Measurements from ENCODE around the gene APRT. TPM values are rescaled to one million over a fixed set of nuclear protein-coding genes. Genes with fewer than 3 reads are reported as not detected.

APRT gene
- total RNA-seq, 2 experiments from 2014 or later, result 153 to 154 TPM

DNA sequence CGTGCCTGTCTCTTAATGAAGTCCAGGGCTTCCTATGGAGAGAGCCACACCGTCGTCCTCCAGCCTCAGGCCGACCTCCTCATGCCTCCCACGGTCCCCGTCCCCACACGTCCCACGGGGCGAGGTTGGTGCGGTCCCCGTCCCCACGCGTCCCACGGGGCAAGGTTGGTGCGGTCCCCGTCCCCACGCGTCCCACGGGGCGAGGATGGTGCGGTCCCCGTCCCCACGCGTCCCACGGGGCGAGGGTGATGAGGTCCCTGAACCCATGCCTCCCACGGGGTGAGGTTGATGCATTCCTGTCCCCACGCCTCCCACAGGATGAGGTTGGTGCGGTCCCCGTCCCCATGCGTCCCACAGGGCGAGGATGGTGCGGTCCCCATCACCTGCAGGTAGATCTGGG lies 24.1 kb upstream of the APRT start:
- TF ChIP-seq, protein P1, sequence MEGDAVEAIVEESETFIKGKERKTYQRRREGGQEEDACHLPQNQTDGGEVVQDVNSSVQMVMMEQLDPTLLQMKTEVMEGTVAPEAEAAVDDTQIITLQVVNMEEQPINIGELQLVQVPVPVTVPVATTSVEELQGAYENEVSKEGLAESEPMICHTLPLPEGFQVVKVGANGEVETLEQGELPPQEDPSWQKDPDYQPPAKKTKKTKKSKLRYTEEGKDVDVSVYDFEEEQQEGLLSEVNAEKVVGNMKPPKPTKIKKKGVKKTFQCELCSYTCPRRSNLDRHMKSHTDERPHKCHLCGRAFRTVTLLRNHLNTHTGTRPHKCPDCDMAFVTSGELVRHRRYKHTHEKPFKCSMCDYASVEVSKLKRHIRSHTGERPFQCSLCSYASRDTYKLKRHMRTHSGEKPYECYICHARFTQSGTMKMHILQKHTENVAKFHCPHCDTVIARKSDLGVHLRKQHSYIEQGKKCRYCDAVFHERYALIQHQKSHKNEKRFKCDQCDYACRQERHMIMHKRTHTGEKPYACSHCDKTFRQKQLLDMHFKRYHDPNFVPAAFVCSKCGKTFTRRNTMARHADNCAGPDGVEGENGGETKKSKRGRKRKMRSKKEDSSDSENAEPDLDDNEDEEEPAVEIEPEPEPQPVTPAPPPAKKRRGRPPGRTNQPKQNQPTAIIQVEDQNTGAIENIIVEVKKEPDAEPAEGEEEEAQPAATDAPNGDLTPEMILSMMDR (IDR thresholded peaks at IDR 0.05), result no peak
- Histone ChIP-seq H3K4me3 (ENCODE audit: low read length) (no peak overlapping the region), H3K9me3 (ENCODE audit: control insufficient read depth in 1 of 2, insufficient read depth in 1 of 2, low read length in 2 of 2) (no peaks in the 10 kb centered on the region), H3K4me1 (ENCODE audit: insufficient read depth, low read length) (no peaks in the 10 kb centered on the region), H3K27ac (ENCODE audit: low read depth in 1 of 2, low read length in 2 of 2) (no peak overlapping the region), H3K27me3 (ENCODE audit: control insufficient read depth in 1 of 2, insufficient read depth in 2 of 2, low read length in 2 of 2) (no peaks in the 10 kb centered on the region), H3K36me3 (ENCODE audit: insufficient read depth, low read length) (peaks cover 20% of the 10 kb centered on the region)
- no peaks in the 10 kb centered on the region for H3K27me3 Mint-ChIP-seq
- intact Hi-C loops (cut with DNase I, micrococcal nuclease), result no loop called here
- H3K9me3 Mint-ChIP-seq, result no peaks in the 10 kb centered on the region
- H3K4me3 Mint-ChIP-seq, result no peak overlapping the region
- no peak for ATAC-seq (ENCODE audit: poor library complexity)
- CTCF ChIA-PET, result no interaction called here
- H3K27ac Mint-ChIP-seq, result no peak overlapping the region
- DNase-seq, result no peak
- H3K36me3 Mint-ChIP-seq (ENCODE audit: low read depth), result peaks cover 4% of the 10 kb centered on the region
- POLR2A ChIA-PET, result no interaction called here
- H3K4me1 Mint-ChIP-seq (ENCODE audit: low read depth), result no peaks in the 10 kb centered on the region

DNA sequence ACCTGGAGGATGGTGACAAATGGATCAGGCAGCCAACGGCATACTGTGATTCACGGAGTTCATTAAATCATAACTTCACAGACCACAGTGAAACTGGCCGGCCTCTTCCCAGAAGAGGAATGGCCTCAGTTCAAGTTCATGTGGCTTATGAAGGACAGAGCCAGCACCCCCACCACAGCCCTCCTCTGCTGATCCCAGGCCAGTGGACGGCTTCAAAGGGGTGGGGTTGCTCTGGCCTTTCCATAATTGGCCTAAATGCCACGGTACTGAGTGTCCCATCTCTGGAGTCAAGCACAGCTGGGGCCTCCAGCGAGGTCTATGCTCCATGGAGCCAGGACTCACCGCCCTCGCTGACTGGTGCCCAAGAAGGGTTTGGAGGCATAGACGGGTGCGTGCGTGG lies 23.7 kb upstream of the APRT start:
- no peak overlapping the region for H3K27ac Mint-ChIP-seq
- H3K4me1 Mint-ChIP-seq (ENCODE audit: low read depth), result no peaks in the 10 kb centered on the region
- CTCF ChIA-PET, result no interaction called here
- H3K4me3 Mint-ChIP-seq, result no peak overlapping the region
- DNase-seq, result no peak
- Histone ChIP-seq H3K4me3 (ENCODE audit: low read length) (no peak overlapping the region), H3K27ac (ENCODE audit: low read depth in 1 of 2, low read length in 2 of 2) (no peak overlapping the region), H3K36me3 (ENCODE audit: insufficient read depth, low read length) (peaks cover 16% of the 10 kb centered on the region), H3K9me3 (ENCODE audit: control insufficient read depth in 1 of 2, insufficient read depth in 1 of 2, low read length in 2 of 2) (no peaks in the 10 kb centered on the region), H3K27me3 (ENCODE audit: control insufficient read depth in 1 of 2, insufficient read depth in 2 of 2, low read length in 2 of 2) (no peaks in the 10 kb centered on the region), H3K4me1 (ENCODE audit: insufficient read depth, low read length) (no peaks in the 10 kb centered on the region)
- intact Hi-C loops (cut with DNase I, micrococcal nuclease), result no loop called here
- no peak for ATAC-seq (ENCODE audit: poor library complexity)
- H3K9me3 Mint-ChIP-seq, result no peaks in the 10 kb centered on the region
- no peaks in the 10 kb centered on the region for H3K27me3 Mint-ChIP-seq
- peaks cover 4% of the 10 kb centered on the region for H3K36me3 Mint-ChIP-seq (ENCODE audit: low read depth)
- TF ChIP-seq, protein P1 (IDR thresholded peaks at IDR 0.05), result no peak
- POLR2A ChIA-PET, result no interaction called here

DNA sequence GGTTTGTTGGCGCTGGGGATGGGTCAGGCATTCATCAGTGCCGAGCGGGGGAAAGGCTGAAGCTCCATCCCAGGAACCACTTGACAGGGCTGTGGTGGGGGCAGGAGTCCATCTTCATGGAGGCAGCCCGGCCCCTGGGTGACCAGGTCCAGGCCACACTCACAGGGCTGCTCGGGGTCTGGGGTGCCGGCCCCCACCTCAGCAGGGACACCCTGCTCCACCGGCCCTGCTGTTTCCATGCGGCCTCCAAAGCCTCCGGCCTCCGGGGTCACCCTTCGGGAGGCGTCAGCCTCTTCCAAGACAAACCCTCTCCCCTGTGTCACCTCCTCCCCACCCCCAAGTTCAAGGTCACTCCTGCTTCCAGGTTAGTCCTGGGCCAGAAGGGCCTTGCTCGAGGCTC lies 22.9 kb upstream of the APRT start:
- no peak overlapping the region for H3K4me3 Mint-ChIP-seq
- Histone ChIP-seq H3K27me3 (ENCODE audit: control insufficient read depth in 1 of 2, insufficient read depth in 2 of 2, low read length in 2 of 2) (no peaks in the 10 kb centered on the region), H3K36me3 (ENCODE audit: insufficient read depth, low read length) (peaks cover 9% of the 10 kb centered on the region), H3K9me3 (ENCODE audit: control insufficient read depth in 1 of 2, insufficient read depth in 1 of 2, low read length in 2 of 2) (no peaks in the 10 kb centered on the region), H3K4me3 (ENCODE audit: low read length) (no peak overlapping the region), H3K4me1 (ENCODE audit: insufficient read depth, low read length) (no peaks in the 10 kb centered on the region), H3K27ac (ENCODE audit: low read depth in 1 of 2, low read length in 2 of 2) (no peak overlapping the region)
- TF ChIP-seq, protein P1 (IDR thresholded peaks at IDR 0.05), result no peak
- DNase-seq (no peak), ATAC-seq (ENCODE audit: poor library complexity) (no peak)
- ChIA-PET CTCF (no interaction called here), POLR2A (no interaction called here)
- H3K27me3 Mint-ChIP-seq, result no peaks in the 10 kb centered on the region
- no peaks in the 10 kb centered on the region for H3K9me3 Mint-ChIP-seq
- H3K27ac Mint-ChIP-seq, result no peak overlapping the region
- intact Hi-C loops (cut with DNase I, micrococcal nuclease), result no loop called here
- H3K4me1 Mint-ChIP-seq (ENCODE audit: low read depth), result no peaks in the 10 kb centered on the region
- H3K36me3 Mint-ChIP-seq (ENCODE audit: low read depth), result no peaks in the 10 kb centered on the region
